Middle frontal gyrus (tissue), 1 donor: Measurements from ENCODE around the gene PTPRN2.

Experiments
- DNase-seq: peaks from one replicate; pipeline ENCODE4 v3.0.0-alpha.2; 2015; ENCODE audit warnings: low spot score; ENCODE audit errors: extremely low spot score

The PTPRN2 gene

GRCh38 chr7:157555944-157556641 lies 1031.5 kb downstream of the PTPRN2 start:
- DNase-seq, result no peak

- DNase-seq, result no peak
Observed at GRCh38 chr7:157555313-157555712, 1032.3 kb downstream of the PTPRN2 start.

- DNase-seq, result no peak
Observed at GRCh38 chr7:157554393-157555238, 1033.0 kb downstream of the PTPRN2 start.

GRCh38 chr7:157553256-157553655 lies 1034.4 kb downstream of the PTPRN2 start:
- no peak for DNase-seq

GRCh38 chr7:157552295-157552993 lies 1035.2 kb downstream of the PTPRN2 start:
- no peak for DNase-seq

- DNase-seq, result no peak
Observed at GRCh38 chr7:157551325-157552070, 1036.1 kb downstream of the PTPRN2 start.

- DNase-seq, result no peak
Observed at GRCh38 chr7:157550300-157551275, 1037.0 kb downstream of the PTPRN2 start.

GRCh38 chr7:157549612-157550299 lies 1037.9 kb downstream of the PTPRN2 start:
- DNase-seq, result no peak

- DNase-seq, result no peak
Observed at GRCh38 chr7:157548691-157549303, 1038.8 kb downstream of the PTPRN2 start.

GRCh38 chr7:157547611-157548010 lies 1040.0 kb downstream of the PTPRN2 start:
- DNase-seq, result no peak

GRCh38 chr7:157547102-157547501 lies 1040.5 kb downstream of the PTPRN2 start:
- no peak for DNase-seq

- DNase-seq, result no peak
Observed at GRCh38 chr7:157545681-157546060, 1042.0 kb downstream of the PTPRN2 start.

GRCh38 chr7:157544980-157545680 lies 1042.5 kb downstream of the PTPRN2 start:
- no peak for DNase-seq

GRCh38 chr7:157544226-157544625 lies 1043.4 kb downstream of the PTPRN2 start:
- DNase-seq, result no peak

- DNase-seq, result no peak
Observed at GRCh38 chr7:157543791-157544190, 1043.8 kb downstream of the PTPRN2 start.

GRCh38 chr7:157543276-157543675 lies 1044.3 kb downstream of the PTPRN2 start:
- no peak for DNase-seq

GRCh38 chr7:157542068-157543021 lies 1045.3 kb downstream of the PTPRN2 start:
- DNase-seq, result no peak
